Body of pancreas (tissue), 4 donors: ENCODE results near the gene STX2. TPM values are rescaled to one million over a fixed set of nuclear protein-coding genes. Genes with fewer than 3 reads are reported as not detected.

Source experiments
- ATAC-seq: fragments of 150-250 bp; one replicate; pipeline ENCODE4 v1.9.1; 2016
- DNase-seq, 4 donors: peaks; one replicate each; pipeline ENCODE4 v3.0.0-alpha.2; 2019
- H3K27ac ChIP-seq, 4 donors: fragments of 200-600 bp; sonication (generic); 1 replicate in 3 of 4; 2 replicates in 1 of 4; pipeline versions ENCODE4 v1.5.1 to v1.6.1; 2016 to 2019; ENCODE audit warnings: mild to moderate bottlenecking in 1 of 4, mixed read lengths in 1 of 4, moderate library complexity in 1 of 4
- H3K27me3 ChIP-seq, 2 donors: fragments of 200-600 bp; sonication (generic); one replicate each; pipeline ENCODE4 v1.6.0; 2016; ENCODE audit warnings: mild to moderate bottlenecking in 1 of 2
- H3K36me3 ChIP-seq, 2 donors: fragments of 200-600 bp; sonication (generic); replicated peaks in 1 of 2; 2 replicates each; pipeline ENCODE4 v1.5.1; 2016; ENCODE audit warnings: low read depth in 2 of 2; ENCODE audit not compliant: insufficient read depth in 1 of 2
- H3K4me1 ChIP-seq: fragments of 200-600 bp; sonication (generic); one replicate; pipeline ENCODE4 v1.6.0; 2016
- H3K4me3 ChIP-seq, 2 donors: fragments of 200-600 bp; sonication (generic); 1 replicate in 1 of 2; 2 replicates in 1 of 2; pipeline ENCODE4 v1.5.1; 2016 to 2019
- H3K9me3 ChIP-seq, 3 donors: fragments of 200-600 bp; sonication (generic); 1 replicate in 2 of 3; 2 replicates in 1 of 3; pipeline ENCODE4 v1.5.1; 2016
- CTCF ChIP-seq, 7 experiments: fragments of 450-650 bp in 4 of 7; fragments of 200-600 bp in 3 of 7; sonication (generic) in 3 of 7; IDR thresholded peaks; one replicate each; pipeline ENCODE4 v1.5.1; 2016 to 2019; ENCODE audit warnings: antibody characterized with exemption in 7 of 7
- POLR2A ChIP-seq, 3 donors: fragments of 450-650 bp; IDR thresholded peaks; one replicate each; pipeline ENCODE4 v1.6.1; 2016; ENCODE audit warnings: antibody characterized with exemption in 3 of 3, mild to moderate bottlenecking in 2 of 3
- WGBS, 2 donors: methylation state at CpG; one replicate each; pipeline ENCODE4 v1.1.5; 2017; 5-methylcytosine and 5-hydroxymethylcytosine counted together
- intact Hi-C: fragments of 100-400 bp; cut with DNase I; formaldehyde crosslinking; loops from one replicate; pipeline ENCODE4 v1.15.1; 2023
- total RNA-seq, 2 donors: library from RNA; depleted of rRNA; stranded (reverse); fragments of >200 nt; gene quantifications; one replicate each; pipeline ENCODE4 v1.1.0, GENCODE V29; 2016

STX2 gene
- total RNA-seq, 2 donors from 2014 or later = 17.1 to 18.8 TPM

GRCh38 chr12:130846369-130846768, 7.3 kb upstream of the STX2 start:
- TF ChIP-seq POLR2A (IDR thresholded peaks at IDR 0.05) = no peak
- no peak for TF ChIP-seq CTCF (IDR thresholded peaks at IDR 0.05)
- ATAC-seq (no peak), DNase-seq (no peak)
- Histone ChIP-seq H3K4me3 (no peak overlapping the region), H3K27ac (no peak overlapping the region), H3K4me1 (peaks cover 7% of the 10 kb centered on the region), H3K36me3 (no peaks in the 10 kb centered on the region), H3K9me3 (no peaks in the 10 kb centered on the region), H3K27me3 (no peaks in the 10 kb centered on the region)
- intact Hi-C loops = no loop called here

DNA sequence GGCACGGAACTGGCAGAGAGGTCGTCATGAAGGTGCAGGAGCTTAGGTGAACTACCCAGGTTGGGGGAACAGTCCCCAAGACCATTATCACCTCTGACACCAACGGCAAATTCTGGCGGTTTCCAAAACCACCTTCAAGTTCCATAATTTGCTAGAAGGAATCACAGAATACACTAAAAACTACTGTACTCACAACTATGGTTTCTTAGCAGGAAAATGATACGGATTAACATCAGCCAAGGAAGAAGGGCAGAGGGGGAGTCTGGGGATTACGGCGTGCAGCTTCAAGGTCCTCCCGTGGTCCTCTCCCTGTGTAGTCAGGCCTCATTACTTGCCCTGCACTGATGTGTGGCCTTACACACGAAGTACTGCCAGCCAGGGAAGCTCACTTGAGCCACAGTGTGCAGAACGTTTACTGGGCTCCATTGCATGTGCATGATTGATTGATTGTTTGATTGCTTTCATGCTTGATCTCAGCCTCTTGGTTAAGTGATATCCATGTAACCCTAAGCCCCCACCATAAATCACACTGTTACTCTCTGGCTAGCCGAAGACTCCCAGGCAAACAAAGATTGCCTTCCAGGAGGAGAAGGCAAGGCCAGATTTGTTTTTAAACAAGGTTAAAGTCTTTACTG, 837 bp upstream of the STX2 start:
- H3K4me1 ChIP-seq = peaks cover 19% of the 10 kb centered on the region
- DNase-seq (no peak), ATAC-seq (no peak)
- no peak for TF ChIP-seq POLR2A (IDR thresholded peaks at IDR 0.05)
- TF ChIP-seq CTCF (IDR thresholded peaks at IDR 0.05) = no peak
- intact Hi-C loops = no loop called here
- 47 to 49% methylated on average over 10 to 11 of the region's 11 CpGs for WGBS, 2 donors
- H3K36me3 ChIP-seq = no peaks in the 10 kb centered on the region
- no peak overlapping the region for H3K4me3 ChIP-seq
- H3K9me3 ChIP-seq = no peaks in the 10 kb centered on the region
- H3K27ac ChIP-seq = peak overlapping the region in 2 of 4 donors; percentile 44 to 85
- H3K27me3 ChIP-seq = no peaks in the 10 kb centered on the region

DNA sequence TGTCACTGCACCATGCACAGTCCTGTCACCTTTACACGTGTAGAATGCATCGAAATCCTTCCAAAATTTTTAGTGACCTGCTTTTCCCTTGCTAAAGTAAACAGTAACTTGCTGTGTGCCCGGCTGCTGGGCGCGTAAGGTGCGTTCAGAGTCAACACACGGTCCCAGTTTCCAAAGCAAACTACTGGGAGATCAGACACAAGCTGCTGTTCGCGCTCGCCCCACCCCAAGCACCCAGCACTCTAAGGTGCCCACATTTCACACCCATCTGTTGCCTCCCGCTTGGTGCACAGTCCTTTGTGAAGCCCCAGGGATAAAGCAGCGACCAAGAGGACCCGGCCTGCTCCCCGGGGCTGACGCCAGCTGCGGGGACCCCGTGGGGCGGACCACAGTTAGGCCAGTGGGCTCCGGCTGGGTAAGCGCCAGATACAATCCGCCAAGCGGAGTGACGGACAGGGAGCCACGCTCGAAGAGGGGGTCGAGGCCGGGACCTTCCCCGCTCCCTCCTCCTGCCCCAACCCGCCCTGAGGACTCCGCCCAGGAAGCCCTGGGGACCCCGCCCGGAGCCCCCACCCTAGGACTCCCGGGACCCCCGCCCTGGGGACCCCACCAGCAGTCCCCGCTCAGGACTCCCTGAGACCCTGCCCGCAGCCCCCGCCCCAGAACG, 633 bp downstream of the STX2 start:
- intact Hi-C loops = no loop called here
- no peaks in the 10 kb centered on the region for H3K27me3 ChIP-seq
- DNase-seq (peak; percentile 44 to 59 (median 56)), ATAC-seq (peak; percentile 46)
- H3K27ac ChIP-seq = peak overlapping the region; percentile 61 to 85 (median 79)
- no peaks in the 10 kb centered on the region for H3K36me3 ChIP-seq
- WGBS, 2 donors = 3 to 4% methylated on average over 11 to 33 of the region's 38 CpGs
- peaks cover 19% of the 10 kb centered on the region for H3K4me1 ChIP-seq
- TF ChIP-seq CTCF (IDR thresholded peaks at IDR 0.05) (no peak), POLR2A (IDR thresholded peaks at IDR 0.05) (peak in 2 of 3 donors; percentile 54 to 59)
- no peaks in the 10 kb centered on the region for H3K9me3 ChIP-seq
- peak overlapping the region; percentile 80 to 96 for H3K4me3 ChIP-seq

DNA sequence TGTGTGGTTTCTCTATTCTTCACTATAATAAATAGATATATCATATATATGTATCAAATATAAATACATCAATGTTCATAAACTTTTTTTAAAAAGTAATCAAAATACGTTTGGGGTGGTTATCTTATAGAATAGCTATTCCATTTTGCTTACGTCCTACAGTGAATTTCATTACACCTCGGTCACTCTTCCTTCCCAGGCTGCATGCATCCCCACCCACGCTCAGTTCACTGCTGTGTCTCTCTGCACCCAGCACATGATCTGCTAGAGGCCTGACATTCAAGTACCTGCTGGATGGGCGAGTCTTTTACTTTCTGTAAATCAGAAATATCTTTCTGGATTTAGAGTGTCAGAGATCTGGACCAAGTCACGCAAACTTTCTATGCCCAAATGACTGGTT, 3.6 kb downstream of the STX2 start:
- no peaks in the 10 kb centered on the region for H3K9me3 ChIP-seq
- no peaks in the 10 kb centered on the region for H3K27me3 ChIP-seq
- no peak overlapping the region for H3K4me3 ChIP-seq
- ATAC-seq (no peak), DNase-seq (no peak)
- no peak for TF ChIP-seq POLR2A (IDR thresholded peaks at IDR 0.05)
- TF ChIP-seq CTCF (IDR thresholded peaks at IDR 0.05) = no peak
- WGBS, 2 donors = 77 to 83% methylated on average over 6 of the region's 6 CpGs
- peaks cover 31% of the 10 kb centered on the region for H3K4me1 ChIP-seq
- intact Hi-C loops = no loop called here
- no peaks in the 10 kb centered on the region for H3K36me3 ChIP-seq
- H3K27ac ChIP-seq = no peak overlapping the region

DNA sequence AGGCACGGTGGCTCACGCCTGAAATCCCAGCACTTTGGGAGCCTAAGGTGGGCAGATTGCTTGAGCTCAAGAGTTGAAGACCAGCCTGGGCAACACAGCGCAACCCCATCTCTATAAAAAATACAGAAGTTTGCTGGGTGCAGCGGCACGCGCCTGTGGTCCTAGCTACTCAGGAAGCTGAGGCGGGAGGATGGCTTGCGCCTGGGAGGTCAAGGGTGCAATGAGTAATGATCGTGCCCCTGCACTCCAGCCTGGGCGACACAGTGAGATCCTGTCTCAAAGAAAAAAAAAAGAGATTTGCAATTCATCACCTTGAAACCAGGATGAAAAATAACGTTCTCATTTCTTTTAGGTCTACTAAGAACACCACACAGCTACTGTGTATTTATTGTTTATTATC, 4.0 kb downstream of the STX2 start:
- intact Hi-C loops = no loop called here
- no peaks in the 10 kb centered on the region for H3K9me3 ChIP-seq
- no peak for DNase-seq
- no peaks in the 10 kb centered on the region for H3K36me3 ChIP-seq
- no peak overlapping the region for H3K4me3 ChIP-seq
- ATAC-seq = no peak
- WGBS, 2 donors = 68 to 85% methylated on average over 11 of the region's 11 CpGs
- peaks cover 31% of the 10 kb centered on the region for H3K4me1 ChIP-seq
- no peak overlapping the region for H3K27ac ChIP-seq
- H3K27me3 ChIP-seq = no peaks in the 10 kb centered on the region
- TF ChIP-seq CTCF (IDR thresholded peaks at IDR 0.05) (no peak), POLR2A (IDR thresholded peaks at IDR 0.05) (no peak)
